WTC11 (cell line): ENCODE measurements around the gene AMDHD2.
"Not testable (repeated sequence)": the region's sequence is repeated elsewhere in the genome, so short reads cannot be mapped to it uniquely, and the experiment has no call there.

ENCODE experiments used
- ESRRA ChIP-seq: sonication (generic); formaldehyde crosslinking; IDR thresholded peaks from 2 replicates; pipeline ENCODE4 v1.8.1; 2022; ENCODE audit warnings: mild to moderate bottlenecking, missing genetic modification reagents, borderline replicate concordance
- IRF2 ChIP-seq: sonication (generic); formaldehyde crosslinking; IDR thresholded peaks from 2 replicates; pipeline ENCODE4 v1.8.0; 2022; ENCODE audit warnings: low read depth, missing genetic modification reagents, borderline replicate concordance
- JUN ChIP-seq: sonication (generic); formaldehyde crosslinking; IDR thresholded peaks from 2 replicates; pipeline ENCODE4 v1.8.0; 2023; ENCODE audit warnings: mild to moderate bottlenecking, missing genetic modification reagents
- NR1H2 ChIP-seq: sonication (generic); formaldehyde crosslinking; IDR thresholded peaks from 2 replicates; pipeline ENCODE4 v1.9.0; 2021; ENCODE audit warnings: mild to moderate bottlenecking, moderate library complexity, missing genetic modification reagents
- TF ChIP-seq, protein P1 (sequence below): fragments of 200-600 bp; IDR thresholded peaks from 2 replicates; pipeline ENCODE4 v1.8.0; 2022; ENCODE audit warnings: antibody characterized with exemption
- TF ChIP-seq, protein P2 (sequence below): sonication (generic); formaldehyde crosslinking; IDR thresholded peaks from 2 replicates; pipeline ENCODE4 v1.8.0; 2022; ENCODE audit warnings: mild to moderate bottlenecking, missing genetic modification reagents
- TF ChIP-seq, protein P3 (sequence below): sonication (generic); formaldehyde crosslinking; IDR thresholded peaks from 2 replicates; pipeline ENCODE4 v1.8.1; 2022; ENCODE audit warnings: missing genetic modification reagents, borderline replicate concordance
- TF ChIP-seq, protein P4 (sequence below): sonication (generic); formaldehyde crosslinking; IDR thresholded peaks from 2 replicates; pipeline ENCODE4 v1.8.1; 2023; ENCODE audit warnings: mild to moderate bottlenecking, missing genetic modification reagents, borderline replicate concordance
- TF ChIP-seq, protein P5 (sequence below): sonication (generic); formaldehyde crosslinking; IDR thresholded peaks from 2 replicates; pipeline ENCODE4 v1.8.0; 2022; ENCODE audit warnings: mild to moderate bottlenecking, missing genetic modification reagents
- TF ChIP-seq, protein P6 (sequence below): sonication (generic); formaldehyde crosslinking; IDR thresholded peaks from 2 replicates; pipeline ENCODE4 v1.8.1; 2023; ENCODE audit warnings: mild to moderate bottlenecking, missing genetic modification reagents, moderate library complexity
- TF ChIP-seq, protein P7 (sequence below): sonication (generic); formaldehyde crosslinking; IDR thresholded peaks from 2 replicates; pipeline ENCODE4 v1.8.0; 2023; ENCODE audit warnings: missing genetic modification reagents
- TF ChIP-seq, protein P8 (sequence below): sonication (generic); formaldehyde crosslinking; IDR thresholded peaks from 2 replicates; pipeline ENCODE4 v1.8.0; 2023; ENCODE audit warnings: missing genetic modification reagents, mild to moderate bottlenecking, borderline replicate concordance

DNA sequence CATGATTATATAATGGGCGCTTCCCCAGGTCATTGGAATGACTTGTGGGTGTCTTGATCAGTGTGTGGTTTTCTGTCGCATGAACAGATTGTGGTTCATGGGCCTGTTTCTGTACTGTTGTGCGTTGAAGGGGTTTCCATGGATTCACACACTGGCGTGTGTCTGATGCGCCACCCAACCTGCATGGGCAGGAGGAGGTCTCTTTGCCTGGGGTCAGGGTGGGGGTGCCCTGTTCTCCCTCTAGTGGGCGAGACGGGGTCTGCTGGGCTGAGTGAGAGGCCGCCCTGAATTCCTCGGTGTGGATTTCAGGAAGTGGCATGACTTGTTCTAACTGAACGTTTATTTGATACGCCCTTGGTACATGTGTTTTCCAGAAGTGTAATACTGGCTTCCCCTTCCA lies 60.0 kb downstream of the AMDHD2 start:
- TF ChIP-seq ESRRA, JUN, IRF2, NR1H2 (CRISPR knock-in tag): not testable (repeated sequence)
- TF ChIP-seq, protein P1, sequence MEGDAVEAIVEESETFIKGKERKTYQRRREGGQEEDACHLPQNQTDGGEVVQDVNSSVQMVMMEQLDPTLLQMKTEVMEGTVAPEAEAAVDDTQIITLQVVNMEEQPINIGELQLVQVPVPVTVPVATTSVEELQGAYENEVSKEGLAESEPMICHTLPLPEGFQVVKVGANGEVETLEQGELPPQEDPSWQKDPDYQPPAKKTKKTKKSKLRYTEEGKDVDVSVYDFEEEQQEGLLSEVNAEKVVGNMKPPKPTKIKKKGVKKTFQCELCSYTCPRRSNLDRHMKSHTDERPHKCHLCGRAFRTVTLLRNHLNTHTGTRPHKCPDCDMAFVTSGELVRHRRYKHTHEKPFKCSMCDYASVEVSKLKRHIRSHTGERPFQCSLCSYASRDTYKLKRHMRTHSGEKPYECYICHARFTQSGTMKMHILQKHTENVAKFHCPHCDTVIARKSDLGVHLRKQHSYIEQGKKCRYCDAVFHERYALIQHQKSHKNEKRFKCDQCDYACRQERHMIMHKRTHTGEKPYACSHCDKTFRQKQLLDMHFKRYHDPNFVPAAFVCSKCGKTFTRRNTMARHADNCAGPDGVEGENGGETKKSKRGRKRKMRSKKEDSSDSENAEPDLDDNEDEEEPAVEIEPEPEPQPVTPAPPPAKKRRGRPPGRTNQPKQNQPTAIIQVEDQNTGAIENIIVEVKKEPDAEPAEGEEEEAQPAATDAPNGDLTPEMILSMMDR, result not testable (repeated sequence)
- TF ChIP-seq, protein P2, sequence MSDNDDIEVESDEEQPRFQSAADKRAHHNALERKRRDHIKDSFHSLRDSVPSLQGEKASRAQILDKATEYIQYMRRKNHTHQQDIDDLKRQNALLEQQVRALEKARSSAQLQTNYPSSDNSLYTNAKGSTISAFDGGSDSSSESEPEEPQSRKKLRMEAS (CRISPR knock-in tag), result not testable (repeated sequence)
- TF ChIP-seq, protein P3, sequence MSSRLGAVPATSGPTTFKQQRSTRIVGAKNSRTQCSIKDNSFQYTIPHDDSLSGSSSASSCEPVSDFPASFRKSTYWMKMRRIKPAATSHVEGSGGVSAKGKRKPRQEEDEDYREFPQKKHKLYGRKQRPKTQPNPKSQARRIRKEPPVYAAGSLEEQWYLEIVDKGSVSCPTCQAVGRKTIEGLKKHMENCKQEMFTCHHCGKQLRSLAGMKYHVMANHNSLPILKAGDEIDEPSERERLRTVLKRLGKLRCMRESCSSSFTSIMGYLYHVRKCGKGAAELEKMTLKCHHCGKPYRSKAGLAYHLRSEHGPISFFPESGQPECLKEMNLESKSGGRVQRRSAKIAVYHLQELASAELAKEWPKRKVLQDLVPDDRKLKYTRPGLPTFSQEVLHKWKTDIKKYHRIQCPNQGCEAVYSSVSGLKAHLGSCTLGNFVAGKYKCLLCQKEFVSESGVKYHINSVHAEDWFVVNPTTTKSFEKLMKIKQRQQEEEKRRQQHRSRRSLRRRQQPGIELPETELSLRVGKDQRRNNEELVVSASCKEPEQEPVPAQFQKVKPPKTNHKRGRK (CRISPR knock-in tag), result not testable (repeated sequence)
- TF ChIP-seq, protein P4, sequence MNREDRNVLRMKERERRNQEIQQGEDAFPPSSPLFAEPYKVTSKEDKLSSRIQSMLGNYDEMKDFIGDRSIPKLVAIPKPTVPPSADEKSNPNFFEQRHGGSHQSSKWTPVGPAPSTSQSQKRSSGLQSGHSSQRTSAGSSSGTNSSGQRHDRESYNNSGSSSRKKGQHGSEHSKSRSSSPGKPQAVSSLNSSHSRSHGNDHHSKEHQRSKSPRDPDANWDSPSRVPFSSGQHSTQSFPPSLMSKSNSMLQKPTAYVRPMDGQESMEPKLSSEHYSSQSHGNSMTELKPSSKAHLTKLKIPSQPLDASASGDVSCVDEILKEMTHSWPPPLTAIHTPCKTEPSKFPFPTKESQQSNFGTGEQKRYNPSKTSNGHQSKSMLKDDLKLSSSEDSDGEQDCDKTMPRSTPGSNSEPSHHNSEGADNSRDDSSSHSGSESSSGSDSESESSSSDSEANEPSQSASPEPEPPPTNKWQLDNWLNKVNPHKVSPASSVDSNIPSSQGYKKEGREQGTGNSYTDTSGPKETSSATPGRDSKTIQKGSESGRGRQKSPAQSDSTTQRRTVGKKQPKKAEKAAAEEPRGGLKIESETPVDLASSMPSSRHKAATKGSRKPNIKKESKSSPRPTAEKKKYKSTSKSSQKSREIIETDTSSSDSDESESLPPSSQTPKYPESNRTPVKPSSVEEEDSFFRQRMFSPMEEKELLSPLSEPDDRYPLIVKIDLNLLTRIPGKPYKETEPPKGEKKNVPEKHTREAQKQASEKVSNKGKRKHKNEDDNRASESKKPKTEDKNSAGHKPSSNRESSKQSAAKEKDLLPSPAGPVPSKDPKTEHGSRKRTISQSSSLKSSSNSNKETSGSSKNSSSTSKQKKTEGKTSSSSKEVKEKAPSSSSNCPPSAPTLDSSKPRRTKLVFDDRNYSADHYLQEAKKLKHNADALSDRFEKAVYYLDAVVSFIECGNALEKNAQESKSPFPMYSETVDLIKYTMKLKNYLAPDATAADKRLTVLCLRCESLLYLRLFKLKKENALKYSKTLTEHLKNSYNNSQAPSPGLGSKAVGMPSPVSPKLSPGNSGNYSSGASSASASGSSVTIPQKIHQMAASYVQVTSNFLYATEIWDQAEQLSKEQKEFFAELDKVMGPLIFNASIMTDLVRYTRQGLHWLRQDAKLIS (CRISPR knock-in tag), result not testable (repeated sequence)
- TF ChIP-seq, protein P5, sequence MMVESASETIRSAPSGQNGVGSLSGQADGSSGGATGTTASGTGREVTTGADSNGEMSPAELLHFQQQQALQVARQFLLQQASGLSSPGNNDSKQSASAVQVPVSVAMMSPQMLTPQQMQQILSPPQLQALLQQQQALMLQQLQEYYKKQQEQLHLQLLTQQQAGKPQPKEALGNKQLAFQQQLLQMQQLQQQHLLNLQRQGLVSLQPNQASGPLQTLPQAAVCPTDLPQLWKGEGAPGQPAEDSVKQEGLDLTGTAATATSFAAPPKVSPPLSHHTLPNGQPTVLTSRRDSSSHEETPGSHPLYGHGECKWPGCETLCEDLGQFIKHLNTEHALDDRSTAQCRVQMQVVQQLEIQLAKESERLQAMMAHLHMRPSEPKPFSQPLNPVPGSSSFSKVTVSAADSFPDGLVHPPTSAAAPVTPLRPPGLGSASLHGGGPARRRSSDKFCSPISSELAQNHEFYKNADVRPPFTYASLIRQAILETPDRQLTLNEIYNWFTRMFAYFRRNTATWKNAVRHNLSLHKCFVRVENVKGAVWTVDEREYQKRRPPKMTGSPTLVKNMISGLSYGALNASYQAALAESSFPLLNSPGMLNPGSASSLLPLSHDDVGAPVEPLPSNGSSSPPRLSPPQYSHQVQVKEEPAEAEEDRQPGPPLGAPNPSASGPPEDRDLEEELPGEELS, result not testable (repeated sequence)
- TF ChIP-seq, protein P6, sequence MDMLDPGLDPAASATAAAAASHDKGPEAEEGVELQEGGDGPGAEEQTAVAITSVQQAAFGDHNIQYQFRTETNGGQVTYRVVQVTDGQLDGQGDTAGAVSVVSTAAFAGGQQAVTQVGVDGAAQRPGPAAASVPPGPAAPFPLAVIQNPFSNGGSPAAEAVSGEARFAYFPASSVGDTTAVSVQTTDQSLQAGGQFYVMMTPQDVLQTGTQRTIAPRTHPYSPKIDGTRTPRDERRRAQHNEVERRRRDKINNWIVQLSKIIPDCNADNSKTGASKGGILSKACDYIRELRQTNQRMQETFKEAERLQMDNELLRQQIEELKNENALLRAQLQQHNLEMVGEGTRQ (CRISPR knock-in tag), result not testable (repeated sequence)
- TF ChIP-seq, protein P7, sequence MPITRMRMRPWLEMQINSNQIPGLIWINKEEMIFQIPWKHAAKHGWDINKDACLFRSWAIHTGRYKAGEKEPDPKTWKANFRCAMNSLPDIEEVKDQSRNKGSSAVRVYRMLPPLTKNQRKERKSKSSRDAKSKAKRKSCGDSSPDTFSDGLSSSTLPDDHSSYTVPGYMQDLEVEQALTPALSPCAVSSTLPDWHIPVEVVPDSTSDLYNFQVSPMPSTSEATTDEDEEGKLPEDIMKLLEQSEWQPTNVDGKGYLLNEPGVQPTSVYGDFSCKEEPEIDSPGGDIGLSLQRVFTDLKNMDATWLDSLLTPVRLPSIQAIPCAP (CRISPR knock-in tag), result not testable (repeated sequence)
- TF ChIP-seq, protein P8, sequence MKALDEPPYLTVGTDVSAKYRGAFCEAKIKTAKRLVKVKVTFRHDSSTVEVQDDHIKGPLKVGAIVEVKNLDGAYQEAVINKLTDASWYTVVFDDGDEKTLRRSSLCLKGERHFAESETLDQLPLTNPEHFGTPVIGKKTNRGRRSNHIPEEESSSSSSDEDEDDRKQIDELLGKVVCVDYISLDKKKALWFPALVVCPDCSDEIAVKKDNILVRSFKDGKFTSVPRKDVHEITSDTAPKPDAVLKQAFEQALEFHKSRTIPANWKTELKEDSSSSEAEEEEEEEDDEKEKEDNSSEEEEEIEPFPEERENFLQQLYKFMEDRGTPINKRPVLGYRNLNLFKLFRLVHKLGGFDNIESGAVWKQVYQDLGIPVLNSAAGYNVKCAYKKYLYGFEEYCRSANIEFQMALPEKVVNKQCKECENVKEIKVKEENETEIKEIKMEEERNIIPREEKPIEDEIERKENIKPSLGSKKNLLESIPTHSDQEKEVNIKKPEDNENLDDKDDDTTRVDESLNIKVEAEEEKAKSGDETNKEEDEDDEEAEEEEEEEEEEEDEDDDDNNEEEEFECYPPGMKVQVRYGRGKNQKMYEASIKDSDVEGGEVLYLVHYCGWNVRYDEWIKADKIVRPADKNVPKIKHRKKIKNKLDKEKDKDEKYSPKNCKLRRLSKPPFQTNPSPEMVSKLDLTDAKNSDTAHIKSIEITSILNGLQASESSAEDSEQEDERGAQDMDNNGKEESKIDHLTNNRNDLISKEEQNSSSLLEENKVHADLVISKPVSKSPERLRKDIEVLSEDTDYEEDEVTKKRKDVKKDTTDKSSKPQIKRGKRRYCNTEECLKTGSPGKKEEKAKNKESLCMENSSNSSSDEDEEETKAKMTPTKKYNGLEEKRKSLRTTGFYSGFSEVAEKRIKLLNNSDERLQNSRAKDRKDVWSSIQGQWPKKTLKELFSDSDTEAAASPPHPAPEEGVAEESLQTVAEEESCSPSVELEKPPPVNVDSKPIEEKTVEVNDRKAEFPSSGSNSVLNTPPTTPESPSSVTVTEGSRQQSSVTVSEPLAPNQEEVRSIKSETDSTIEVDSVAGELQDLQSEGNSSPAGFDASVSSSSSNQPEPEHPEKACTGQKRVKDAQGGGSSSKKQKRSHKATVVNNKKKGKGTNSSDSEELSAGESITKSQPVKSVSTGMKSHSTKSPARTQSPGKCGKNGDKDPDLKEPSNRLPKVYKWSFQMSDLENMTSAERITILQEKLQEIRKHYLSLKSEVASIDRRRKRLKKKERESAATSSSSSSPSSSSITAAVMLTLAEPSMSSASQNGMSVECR (CRISPR knock-in tag), result not testable (repeated sequence)
